HepG2 (cell line): ENCODE data around the gene MSH4. TPM values are rescaled to one million over a fixed set of nuclear protein-coding genes. Genes with fewer than 3 reads are reported as not detected.

Experiments used
- CEBPG ChIP-seq: IDR thresholded peaks from 2 replicates; pipeline ENCODE4 v1.6.1; 2016
- CREB1 ChIP-seq, 2 experiments: fragments of 450-650 bp in 1 of 2; IDR thresholded peaks; 2 replicates each; pipeline ENCODE4 v1.6.1; 2016 to 2017; ENCODE audit warnings: control low read depth in 1 of 2, mild to moderate bottlenecking in 1 of 2, missing compliant biosample characterization in 1 of 2, missing genetic modification characterization in 1 of 2
- CREM ChIP-seq, 2 experiments: sonication (generic) in 1 of 2; formaldehyde crosslinking in 1 of 2; IDR thresholded peaks; 2 replicates each; pipeline versions ENCODE4 v1.4.0 to v1.6.1; 2016 to 2020; ENCODE audit warnings: antibody characterized with exemption in 1 of 2, mild to moderate bottlenecking in 1 of 2, missing genetic modification reagents in 1 of 2
- ELF1 ChIP-seq: sonication (generic); formaldehyde crosslinking; IDR thresholded peaks from 2 replicates; pipeline ENCODE4 v1.4.0; 2020; ENCODE audit warnings: missing genetic modification reagents
- HNF4G ChIP-seq, 2 experiments: sonication (generic) in 1 of 2; formaldehyde crosslinking in 1 of 2; IDR thresholded peaks; 2 replicates each; pipeline versions ENCODE4 v1.4.0 to v1.6.1; 2011 to 2020; ENCODE audit warnings: borderline replicate concordance in 2 of 2, low read depth in 2 of 2, mild to moderate bottlenecking in 2 of 2, low read length in 1 of 2, missing genetic modification reagents in 1 of 2, moderate library complexity in 1 of 2
- KLF9 ChIP-seq: IDR thresholded peaks from 2 replicates; pipeline ENCODE4 v1.6.1; 2016; ENCODE audit warnings: low read depth
- MAFF ChIP-seq: IDR thresholded peaks from 2 replicates; pipeline ENCODE4 v1.6.1; 2011; ENCODE audit warnings: low read depth, low read length, improper control_type of control experiment
- MAFK ChIP-seq, 2 experiments: IDR thresholded peaks in 1 of 2; conservative IDR thresholded peaks in 1 of 2; 2 replicates each; pipeline ENCODE4 v1.6.1; 2011; ENCODE audit warnings: improper control_type of control experiment in 2 of 2, low read length in 2 of 2
- NFKBIZ ChIP-seq: IDR thresholded peaks from 2 replicates; pipeline ENCODE4 v1.6.1; 2018; ENCODE audit warnings: missing genetic modification reagents, missing compliant biosample characterization
- NFYC ChIP-seq: IDR thresholded peaks from 2 replicates; pipeline ENCODE4 v1.6.1; 2016; ENCODE audit warnings: missing genetic modification reagents, missing compliant biosample characterization
- NONO ChIP-seq, 2 experiments: fragments of 450-650 bp in 1 of 2; sonication (generic) in 1 of 2; formaldehyde crosslinking in 1 of 2; IDR thresholded peaks in 1 of 2; conservative IDR thresholded peaks in 1 of 2; 2 replicates each; pipeline versions ENCODE4 v1.6.1 to v1.8.0; 2017 to 2022; ENCODE audit warnings: mild to moderate bottlenecking in 1 of 2, missing genetic modification reagents in 1 of 2, moderate library complexity in 1 of 2
- POGZ ChIP-seq: sonication (generic); formaldehyde crosslinking; IDR thresholded peaks from 2 replicates; pipeline ENCODE4 v1.4.0; 2020; ENCODE audit warnings: mild to moderate bottlenecking, missing genetic modification reagents
- TFDP2 ChIP-seq: sonication (generic); formaldehyde crosslinking; IDR thresholded peaks from 2 replicates; pipeline ENCODE4 v1.4.0; 2020; ENCODE audit warnings: missing genetic modification reagents
- TGIF2 ChIP-seq: IDR thresholded peaks from 2 replicates; pipeline ENCODE4 v1.6.1; 2016; ENCODE audit warnings: control low read depth, missing compliant biosample characterization
- XRCC5 ChIP-seq: fragments of 200-400 bp; formaldehyde crosslinking; optimal IDR thresholded peaks from 2 replicates; pipeline ENCODE3; 2017; ENCODE audit warnings: mild to moderate bottlenecking, low read length
- YEATS4 ChIP-seq: sonication (generic); formaldehyde crosslinking; IDR thresholded peaks from 2 replicates; pipeline ENCODE4 v1.4.0; 2020; ENCODE audit warnings: missing genetic modification reagents, borderline replicate concordance
- ZFP36 ChIP-seq: fragments of 150-350 bp; IDR thresholded peaks from 2 replicates; pipeline ENCODE4 v1.6.1; 2018; ENCODE audit warnings: borderline replicate concordance, low read length, low read depth; ENCODE audit not compliant: partially characterized antibody
- ZNF12 ChIP-seq: sonication (generic); formaldehyde crosslinking; IDR thresholded peaks from 2 replicates; pipeline ENCODE4 v1.5.0; 2020; ENCODE audit warnings: missing genetic modification reagents
- ZNF264 ChIP-seq: sonication (generic); formaldehyde crosslinking; IDR thresholded peaks from 2 replicates; pipeline ENCODE4 v1.4.0; 2020; ENCODE audit warnings: missing genetic modification reagents
- ZNF33B ChIP-seq: sonication (generic); formaldehyde crosslinking; IDR thresholded peaks from 2 replicates; pipeline ENCODE4 v1.5.1; 2020; ENCODE audit warnings: mild to moderate bottlenecking, missing genetic modification reagents
- ZNF362 ChIP-seq: sonication (generic); formaldehyde crosslinking; IDR thresholded peaks from 2 replicates; pipeline ENCODE4 v1.4.0; 2020; ENCODE audit warnings: missing genetic modification reagents, mild to moderate bottlenecking, borderline replicate concordance
- ZNF44 ChIP-seq: sonication (generic); formaldehyde crosslinking; IDR thresholded peaks from 2 replicates; pipeline ENCODE4 v1.5.1; 2020; ENCODE audit warnings: mild to moderate bottlenecking, missing genetic modification reagents
- ZNF547 ChIP-seq: sonication (generic); formaldehyde crosslinking; IDR thresholded peaks from 2 replicates; pipeline ENCODE4 v1.5.1; 2020; ENCODE audit warnings: mild to moderate bottlenecking, missing genetic modification reagents
- ZNF557 ChIP-seq: sonication (generic); formaldehyde crosslinking; IDR thresholded peaks from 2 replicates; pipeline ENCODE4 v1.4.0; 2020; ENCODE audit warnings: missing genetic modification reagents
- ZNF724P ChIP-seq: sonication (generic); formaldehyde crosslinking; IDR thresholded peaks from 2 replicates; pipeline ENCODE4 v1.8.0; 2022; ENCODE audit warnings: missing genetic modification reagents, borderline replicate concordance
- ZNF773 ChIP-seq: sonication (generic); formaldehyde crosslinking; IDR thresholded peaks from 2 replicates; pipeline ENCODE4 v1.4.0; 2020; ENCODE audit warnings: missing genetic modification reagents, borderline replicate concordance
- ZNF792 ChIP-seq: IDR thresholded peaks from 2 replicates; pipeline ENCODE4 v1.6.1; 2016
- ZNF883 ChIP-seq: sonication (generic); formaldehyde crosslinking; IDR thresholded peaks from 2 replicates; pipeline ENCODE4 v1.5.1; 2020; ENCODE audit warnings: mild to moderate bottlenecking, missing genetic modification reagents; ENCODE audit errors: not compliant biosample characterization
- polyA plus RNA-seq, 8 experiments: library from polyadenylated mRNA; depleted of rRNA in 3 of 8; stranded (reverse) in 7 of 8; unstranded in 1 of 8; fragments of >200 nt; fragmentation: Illumina TruSeq in 4 of 8; extraction: Trizol in 4 of 8; gene quantifications; 2 replicates each; pipeline versions ENCODE4 v1.2.1 to v1.2.3, GENCODE V29; 2011 to 2016; ENCODE audit warnings: low read depth in 4 of 8, missing spikeins in 1 of 8, mixed read lengths in 1 of 8; ENCODE audit not compliant: insufficient read depth in 1 of 8
- total RNA-seq, 5 experiments: library from RNA; depleted of rRNA; stranded (reverse); fragments of >200 nt; fragmentation: Illumina TruSeq; extraction: Trizol; gene quantifications; 2 replicates each; pipeline ENCODE4 v1.2.3, GENCODE V29; 2016; ENCODE audit warnings: low read depth in 1 of 5

Gene MSH4
- total and polyA plus RNA-seq, 2 of the 13 experiments (the other 11 are each of a cell fraction or from before 2014, with no cell fraction given), result 0.01 to 0.09 TPM

- TF ChIP-seq ZNF44 (CRISPR knock-in tag) (no peak), CEBPG (no peak), CREB1 (IDR thresholded peaks at IDR 0.05) (no peak), CREB1 (CRISPR knock-in tag; IDR thresholded peaks at IDR 0.05) (peak; percentile 76), ZNF792 (no peak; the same call in none of the 2 replicates), NONO (IDR thresholded peaks at IDR 0.05) (no peak), NONO (CRISPR knock-in tag; conservative IDR thresholded peaks at IDR 0.05) (peak; percentile 64), ELF1 (CRISPR knock-in tag) (peak; percentile 80), TFDP2 (0 out of 2 replicates have a peak, but pooled peaks have one; percentile 10), ZFP36 (no peak), KLF9 (no peak), ZNF773 (no peak), TGIF2 (CRISPR knock-in tag) (peak; percentile 93), XRCC5 (peak; percentile 89), ZNF883 (CRISPR knock-in tag) (peak; percentile 67), CREM (IDR thresholded peaks at IDR 0.05) (peak; percentile 48; the same call in 1 of the 2 replicates), CREM (CRISPR knock-in tag; IDR thresholded peaks at IDR 0.05) (no peak), ZNF264 (CRISPR knock-in tag) (0 out of 2 replicates have a peak, but pooled peaks have one; percentile 40), ZNF362 (CRISPR knock-in tag) (no peak), ZNF12 (CRISPR knock-in tag) (0 out of 2 replicates have a peak, but pooled peaks have one; percentile 39), ZNF724P (0 out of 2 replicates have a peak, but pooled peaks have one; percentile 35), NFKBIZ (peak; percentile 83; the same call in 1 of the 2 replicates), ZNF547 (0 out of 2 replicates have a peak, but pooled peaks have one; percentile 69), MAFK (conservative IDR thresholded peaks at IDR 0.05 in 1 of 2, IDR thresholded peaks at IDR 0.05 in 1 of 2; ENCODE audit: low read length in 2 of 2) (0 out of 4 replicates have a peak, but pooled peaks of 1 of the 2 experiments have one; percentile 22), ZNF33B (peak; percentile 24; the same call in 1 of the 2 replicates), NFYC (CRISPR knock-in tag) (peak; percentile 31; the same call in 1 of the 2 replicates), POGZ (peak; percentile 84), MAFF (0 out of 2 replicates have a peak, but pooled peaks have one; percentile 23), ZNF557 (CRISPR knock-in tag) (peak; percentile 60; the same call in 1 of the 2 replicates), HNF4G (IDR thresholded peaks at IDR 0.05; ENCODE audit: borderline replicate concordance, low read depth, low read length) (peak; percentile 87), HNF4G (CRISPR knock-in tag; IDR thresholded peaks at IDR 0.05; ENCODE audit: borderline replicate concordance, low read depth) (peak; percentile 83; the same call in 1 of the 2 replicates), YEATS4 (CRISPR knock-in tag) (peak; percentile 99)
Measured at GRCh38 chr1:75785983-75786853, 10.5 kb upstream of the MSH4 start, which contains the start of gene RABGGTB (continued).
